Transverse colon (tissue), 4 donors: ENCODE results near the gene TRMT2A. TPM values are rescaled to one million over a fixed set of nuclear protein-coding genes. Genes with fewer than 3 reads are reported as not detected.
"Not testable (repeated sequence)": the region's sequence is repeated elsewhere in the genome, so short reads cannot be mapped to it uniquely, and the experiment has no call there.

Experiments used
- DNase-seq: peaks from one replicate; pipeline ENCODE4 v3.0.0-alpha.2; 2019
- H3K27ac ChIP-seq, 4 donors: fragments of 200-600 bp; sonication (generic); 2 replicates each; pipeline ENCODE4 v1.5.1; 2016 to 2018; ENCODE audit warnings: inconsistent platforms in 4 of 4
- H3K27me3 ChIP-seq: fragments of 200-600 bp; sonication (generic); 2 replicates; pipeline ENCODE4 v1.5.1; 2017; ENCODE audit warnings: inconsistent platforms
- H3K36me3 ChIP-seq, 4 donors: fragments of 200-600 bp; sonication (generic); 2 replicates each; pipeline ENCODE4 v1.5.1; 2017 to 2019; ENCODE audit warnings: inconsistent platforms in 4 of 4
- H3K4me1 ChIP-seq, 4 donors: fragments of 200-600 bp; sonication (generic); 2 replicates each; pipeline ENCODE4 v1.5.1; 2017 to 2020; ENCODE audit warnings: inconsistent platforms in 4 of 4
- H3K4me3 ChIP-seq, 4 donors: fragments of 200-600 bp; sonication (generic); 1 replicate in 1 of 4; 2 replicates in 3 of 4; pipeline versions ENCODE4 v1.5.1 to v1.6.1; 2017 to 2019; ENCODE audit warnings: inconsistent platforms in 4 of 4
- H3K9me3 ChIP-seq, 2 donors: fragments of 200-600 bp; sonication (generic); 2 replicates each; pipeline ENCODE4 v1.5.1; 2017 to 2019; ENCODE audit warnings: inconsistent platforms in 2 of 2
- CTCF ChIP-seq, 5 experiments: fragments of 200-600 bp in 3 of 5; fragments of 450-650 bp in 2 of 5; sonication (generic) in 3 of 5; IDR thresholded peaks; 1 replicate in 2 of 5; 2 replicates in 3 of 5; pipeline ENCODE4 v1.5.1; 2016 to 2017; ENCODE audit warnings: antibody characterized with exemption in 5 of 5, inconsistent platforms in 3 of 5, mild to moderate bottlenecking in 2 of 5, moderate library complexity in 1 of 5
- EP300 ChIP-seq: sonication (generic); formaldehyde crosslinking; IDR thresholded peaks from one replicate; pipeline ENCODE4 v1.6.1; 2017; ENCODE audit warnings: antibody characterized with exemption, low read depth
- POLR2A ChIP-seq: fragments of 450-650 bp; IDR thresholded peaks from one replicate; pipeline ENCODE4 v1.6.1; 2016; ENCODE audit warnings: antibody characterized with exemption, mild to moderate bottlenecking, moderate library complexity
- POLR2AphosphoS5 ChIP-seq, 3 donors: sonication (generic); formaldehyde crosslinking; IDR thresholded peaks; one replicate each; pipeline ENCODE4 v1.6.1; 2016; ENCODE audit warnings: antibody characterized with exemption in 3 of 3
- WGBS, 2 donors: methylation state at CpG; one replicate each; pipeline ENCODE4 v1.1.5; 2018; ENCODE audit warnings: low coverage in 1 of 2; 5-methylcytosine and 5-hydroxymethylcytosine counted together
- in situ Hi-C, 4 donors: fragments of 200-750 bp; cut with MboI; loops; one replicate each; pipeline versions ENCODE4 v1.15.0 to v1.15.1; 2017; ENCODE audit warnings: low sequenced_read_pairs in 3 of 4, low pct_ligation_motif_present in 1 of 4, low pct_unique_long_range_greater_than_20kb in 1 of 4
- intact Hi-C: fragments of 100-400 bp; cut with DNase I; formaldehyde crosslinking; loops from one replicate; pipeline ENCODE4 v1.15.1; 2023; ENCODE audit warnings: low total_unique reads
- total RNA-seq, 4 donors: library from RNA; depleted of rRNA; stranded (reverse); fragments of >200 nt; gene quantifications; one replicate each; pipeline ENCODE4 v1.1.0, GENCODE V29; 2016

TRMT2A gene
- total RNA-seq, 4 donors from 2014 or later = 38.6 to 77.4 (median 46.5) TPM

- TF ChIP-seq CTCF (IDR thresholded peaks at IDR 0.05) (no peak), POLR2A (no peak), POLR2AphosphoS5 (IDR thresholded peaks at IDR 0.05) (no peak), EP300 (no peak)
- no peaks in the 10 kb centered on the region for H3K4me1 ChIP-seq
- DNase-seq = no peak
- in situ Hi-C loops = loop anchor here in 1 of 4 donors (25.0 kb wide), 1 partner anchor 472 kb away; no protein-coding TSS in a partner anchor
- no peaks in the 10 kb centered on the region for H3K27me3 ChIP-seq
- H3K9me3 ChIP-seq = no peaks in the 10 kb centered on the region
- no peaks in the 10 kb centered on the region for H3K36me3 ChIP-seq
- no peak overlapping the region for H3K27ac ChIP-seq
- 65% methylated on average over 8 of the region's 11 CpGs; no CpG with 5 or more reads in 1 of the 2 donors for WGBS, 2 donors
- H3K4me3 ChIP-seq = no peak overlapping the region
- intact Hi-C loops = no loop called here
Measured at GRCh38 chr22:20164863-20165262, 47.8 kb upstream of the TRMT2A start.

GRCh38 chr22:20160041-20160440, 43.0 kb upstream of the TRMT2A start:
- no peak for TF ChIP-seq POLR2AphosphoS5 (IDR thresholded peaks at IDR 0.05)
- no peak for TF ChIP-seq CTCF (IDR thresholded peaks at IDR 0.05)
- no peak for TF ChIP-seq POLR2A
- TF ChIP-seq EP300 = no peak
- intact Hi-C loops = loop anchor here (2.0 kb wide), 1 partner anchor 125 kb away; no protein-coding TSS in a partner anchor
- Histone ChIP-seq H3K9me3 (no peaks in the 10 kb centered on the region), H3K4me1 (peaks cover 0 to 4% (median 0%) of the 10 kb centered on the region in 4 donors), H3K27ac (no peak overlapping the region), H3K36me3 (no peaks in the 10 kb centered on the region), H3K27me3 (peaks cover 19% of the 10 kb centered on the region), H3K4me3 (no peak overlapping the region)
- in situ Hi-C loops = loop anchor here in 1 of 4 donors (25.0 kb wide), 1 partner anchor 477 kb away; no protein-coding TSS in a partner anchor
- 40 to 67% methylated on average over 1 to 10 of the region's 10 CpGs for WGBS, 2 donors
- DNase-seq = no peak

DNA sequence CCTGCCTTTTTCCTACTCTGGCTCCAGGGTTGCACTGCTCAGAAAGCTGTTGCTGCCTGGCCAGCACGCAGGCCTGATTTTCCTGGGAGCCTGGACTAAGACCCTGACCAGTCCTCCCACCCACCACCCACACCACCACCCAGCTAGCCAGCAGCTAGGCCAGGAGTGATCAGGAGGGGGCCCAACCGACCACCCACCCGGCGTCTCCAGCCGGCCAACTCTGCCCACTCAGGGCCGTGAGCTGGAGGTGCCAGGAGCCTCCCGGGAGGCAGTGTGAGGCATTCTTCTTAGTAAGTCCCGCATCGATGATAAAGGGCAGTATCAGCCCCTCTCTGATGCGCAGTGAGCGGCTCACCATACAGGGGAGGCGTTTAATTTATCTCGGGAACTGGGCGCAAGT, 42.5 kb upstream of the TRMT2A start:
- H3K9me3 ChIP-seq, H3K36me3 ChIP-seq, H3K4me1 ChIP-seq, H3K4me3 ChIP-seq, H3K27ac ChIP-seq, DNase-seq: not testable (repeated sequence)
- WGBS, 2 donors = 67% methylated on average over 10 of the region's 14 CpGs; no CpG with 5 or more reads in 1 of the 2 donors
- intact Hi-C loops (loop anchor here (5.0 kb wide), 1 partner anchor 108 kb away; the partner anchor contains the start of gene RTN4R), in situ Hi-C loops (loop anchor here (5.0 to 25.0 kb wide), 4 partner anchors 123 to 478 kb away; no protein-coding TSS in a partner anchor)
- peaks cover 23% of the 10 kb centered on the region for H3K27me3 ChIP-seq

DNA sequence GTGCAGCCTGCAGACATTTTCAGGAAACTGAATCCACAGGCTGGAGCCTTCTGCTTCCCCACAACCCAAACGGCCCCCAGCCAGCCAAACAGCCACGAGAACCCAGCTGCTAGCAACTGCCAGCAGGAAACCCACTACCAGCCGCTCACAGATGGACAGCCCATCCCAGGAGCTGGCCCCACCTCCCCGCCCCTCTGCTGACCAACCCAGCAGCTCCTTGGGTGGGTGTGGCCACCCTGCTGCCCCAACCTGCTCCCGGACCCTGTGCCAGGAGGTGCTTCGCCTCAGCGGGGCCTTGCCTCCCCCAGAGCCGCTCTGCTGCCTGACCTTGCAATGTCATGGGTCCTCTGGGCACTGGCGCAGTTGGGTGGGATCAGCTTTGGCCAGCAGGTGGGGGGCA, 42.0 kb upstream of the TRMT2A start:
- H3K27me3 ChIP-seq = peaks cover 27% of the 10 kb centered on the region
- H3K9me3 ChIP-seq = no peaks in the 10 kb centered on the region
- H3K36me3 ChIP-seq = no peaks in the 10 kb centered on the region
- in situ Hi-C loops = loop anchor here (5.0 to 25.0 kb wide), 4 partner anchors 123 to 478 kb away; no protein-coding TSS in a partner anchor
- H3K4me3 ChIP-seq = no peak overlapping the region
- DNase-seq = no peak
- H3K27ac ChIP-seq = no peak overlapping the region
- intact Hi-C loops = loop anchor here (5.0 kb wide), 1 partner anchor 108 kb away; the partner anchor contains the start of gene RTN4R
- WGBS, 2 donors = 40% methylated on average over 9 of the region's 9 CpGs; no CpG with 5 or more reads in 1 of the 2 donors
- TF ChIP-seq POLR2A (no peak), CTCF (IDR thresholded peaks at IDR 0.05) (no peak), POLR2AphosphoS5 (IDR thresholded peaks at IDR 0.05) (no peak), EP300 (no peak)
- peaks cover 0 to 7% (median 0%) of the 10 kb centered on the region in 4 donors for H3K4me1 ChIP-seq
